ENCODE results near the gene YIPF1. TPM values are rescaled to one million over a fixed set of nuclear protein-coding genes. Genes with fewer than 3 reads are reported as not detected.
"Not testable (repeated sequence)": the region's sequence is repeated elsewhere in the genome, so short reads cannot be mapped to it uniquely, and the experiment has no call there.

YIPF1 gene
- total RNA-seq, 1 donor from 2014 or later: 18.3 TPM

DNA sequence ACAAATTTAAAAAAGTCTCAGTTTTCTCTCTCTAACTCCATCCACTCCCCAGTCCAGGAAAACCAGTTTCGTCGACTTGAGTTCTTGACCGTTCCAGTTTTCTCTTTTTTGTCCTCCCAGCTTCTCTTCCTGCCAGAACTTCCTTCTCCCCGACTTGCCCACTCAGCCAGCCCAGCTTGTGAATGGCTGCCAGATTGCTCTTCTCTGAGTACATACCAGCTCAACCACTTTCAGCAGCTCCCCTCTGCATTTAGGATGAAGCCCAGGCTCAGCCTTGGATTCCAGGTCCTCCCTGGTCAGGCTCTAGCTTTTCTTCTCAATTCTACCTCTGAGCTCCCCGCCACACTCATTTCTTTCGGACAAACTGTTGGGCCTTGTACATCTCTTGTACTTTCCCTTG is 5.8 kb upstream of the YIPF1 start:
- ATAC-seq (no peak), DNase-seq (ENCODE audit: low spot score) (no peak)

DNA sequence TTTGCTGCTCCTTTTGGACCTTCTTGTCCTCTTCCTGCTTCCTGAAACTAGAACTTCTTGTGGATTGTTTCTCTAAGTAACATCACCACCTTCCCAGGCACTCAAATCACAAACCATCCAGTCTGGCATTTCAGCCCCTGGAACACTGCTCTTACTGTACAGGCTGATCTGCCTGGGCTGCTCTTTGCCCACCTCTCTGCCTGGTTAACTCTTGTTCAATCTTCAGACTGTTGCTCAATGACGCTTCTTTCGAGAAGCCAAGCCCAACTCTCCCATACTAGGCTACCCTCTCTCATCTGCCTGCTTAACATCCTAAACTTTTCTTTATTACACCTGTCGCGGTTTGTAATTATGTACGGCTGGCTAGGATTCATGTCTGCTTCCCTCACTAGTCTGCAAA is 5.0 kb upstream of the YIPF1 start:
- ATAC-seq: peak; percentile 4
- DNase-seq (ENCODE audit: low spot score): no peak

DNA sequence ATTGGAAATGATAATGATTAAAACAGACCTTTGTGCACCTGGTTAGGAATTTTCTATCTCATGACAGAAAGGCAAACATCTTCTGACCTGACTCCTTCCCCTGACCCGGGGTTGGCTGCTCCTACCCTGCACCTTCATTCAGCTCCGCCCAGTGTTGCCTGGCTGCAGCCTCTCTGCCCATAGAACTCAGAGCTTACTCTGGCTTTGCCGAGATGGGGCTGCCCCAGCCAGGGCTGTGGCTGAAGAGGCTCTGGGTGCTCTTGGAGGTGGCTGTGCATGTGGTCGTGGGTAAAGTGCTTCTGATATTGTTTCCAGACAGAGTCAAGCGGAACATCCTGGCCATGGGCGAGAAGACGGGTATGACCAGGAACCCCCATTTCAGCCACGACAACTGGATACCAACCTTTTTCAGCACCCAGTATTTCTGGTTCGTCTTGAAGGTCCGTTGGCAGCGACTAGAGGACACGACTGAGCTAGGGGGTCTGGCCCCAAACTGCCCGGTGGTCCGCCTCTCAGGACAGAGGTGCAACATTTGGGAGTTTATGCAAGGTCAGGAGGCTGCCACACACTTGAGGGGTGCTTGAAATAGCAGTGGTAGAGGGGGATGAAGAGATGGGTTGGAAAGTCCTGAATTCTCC is 4.5 kb upstream of the YIPF1 start, which contains the start of gene DIO1:
Gene DIO1, plus strand, starts transcription at position 189 of the 638 bp plus-strand sequence. Its CDS starts 24 bp downstream, at position 213.
- DNase-seq (ENCODE audit: low spot score) (peak; percentile 88), ATAC-seq (peak; percentile 76)

- ATAC-seq (no peak), DNase-seq (ENCODE audit: low spot score) (no peak)
These were observed 3.3 kb upstream of the YIPF1 start for GRCh38 chr1:53892911-53893310.

GRCh38 chr1:53891678-53892077 is 2.1 kb upstream of the YIPF1 start:
- no peak for DNase-seq (ENCODE audit: low spot score)
- no peak for ATAC-seq

- ATAC-seq (no peak), DNase-seq (ENCODE audit: low spot score) (no peak)
These were observed 1.4 kb upstream of the YIPF1 start for GRCh38 chr1:53891018-53891417.

DNA sequence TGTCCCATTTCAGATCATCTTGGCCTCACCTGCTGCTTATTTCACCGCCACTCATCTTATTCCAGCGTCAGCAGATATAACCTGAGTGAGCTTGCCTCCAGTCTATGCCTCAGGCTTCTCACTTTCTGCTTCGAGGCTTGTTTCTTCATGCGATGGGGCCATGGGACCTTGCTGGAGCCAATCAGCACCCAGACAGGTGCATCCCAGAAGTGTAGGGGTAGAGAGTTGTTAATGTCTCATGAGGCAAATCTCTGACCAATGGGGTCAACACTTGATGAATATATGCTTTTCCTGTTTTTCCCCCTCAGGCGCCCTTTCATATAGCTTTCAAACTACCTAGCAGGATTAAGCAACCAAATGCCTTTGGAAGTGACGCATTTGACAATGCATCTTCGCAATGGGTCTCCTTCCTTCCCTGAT is 935 bp upstream of the YIPF1 start:
- DNase-seq (ENCODE audit: low spot score) (no peak), ATAC-seq (no peak)

GRCh38 chr1:53888681-53889080 is 916 bp downstream of the YIPF1 start:
- DNase-seq (ENCODE audit: low spot score): no peak

GRCh38 chr1:53883600-53883999 is 6.0 kb downstream of the YIPF1 start:
- peak; percentile 57 for ATAC-seq
- DNase-seq (ENCODE audit: low spot score): not testable (repeated sequence)

More at GRCh38 chr1:53888681-53889080, 916 bp downstream of the YIPF1 start:
- ATAC-seq: no peak

DNA sequence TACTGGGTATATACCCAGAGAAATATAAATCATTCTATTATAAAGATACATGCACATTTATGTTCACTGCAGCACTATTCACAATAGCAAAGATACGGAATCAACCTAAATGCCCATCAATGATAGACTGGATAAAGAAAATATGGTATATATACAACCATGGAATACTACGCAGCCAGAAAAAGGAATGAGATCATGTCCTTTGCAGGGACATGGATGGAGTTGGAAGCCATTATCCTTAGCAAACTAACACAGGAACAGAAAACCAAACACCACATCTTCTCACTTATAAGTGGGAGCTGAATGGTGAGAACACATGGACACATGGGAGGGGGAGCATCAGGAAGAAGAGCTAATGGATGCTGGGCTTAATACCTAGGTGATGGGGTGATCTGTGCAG is 7.7 kb downstream of the YIPF1 start:
- not testable (repeated sequence) for DNase-seq (ENCODE audit: low spot score); ATAC-seq

- peak; percentile 83 for ATAC-seq
- DNase-seq (ENCODE audit: low spot score): no peak
These were observed 11.0 kb downstream of the YIPF1 start for GRCh38 chr1:53878492-53879105.

DNA sequence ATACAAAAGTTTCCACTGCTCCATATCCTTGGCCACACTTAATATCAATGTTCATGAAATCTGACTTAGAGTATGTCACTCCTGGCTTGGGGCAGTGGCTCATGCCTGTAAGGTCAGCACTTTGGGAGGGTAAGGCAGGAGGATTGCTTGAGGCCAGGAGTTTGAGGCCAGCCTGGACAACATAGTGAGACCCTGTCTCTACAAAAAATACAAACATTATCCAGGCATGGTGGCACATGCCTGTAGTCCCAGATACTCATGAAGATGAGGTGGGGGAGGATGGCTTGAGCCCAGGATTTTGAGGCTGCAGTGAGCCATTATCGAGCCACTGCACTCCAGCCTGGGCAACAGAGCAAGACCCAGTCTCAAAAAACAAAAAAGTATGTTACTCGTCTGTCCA is 14.4 kb downstream of the YIPF1 start:
- ATAC-seq; DNase-seq (ENCODE audit: low spot score): not testable (repeated sequence)

DNA sequence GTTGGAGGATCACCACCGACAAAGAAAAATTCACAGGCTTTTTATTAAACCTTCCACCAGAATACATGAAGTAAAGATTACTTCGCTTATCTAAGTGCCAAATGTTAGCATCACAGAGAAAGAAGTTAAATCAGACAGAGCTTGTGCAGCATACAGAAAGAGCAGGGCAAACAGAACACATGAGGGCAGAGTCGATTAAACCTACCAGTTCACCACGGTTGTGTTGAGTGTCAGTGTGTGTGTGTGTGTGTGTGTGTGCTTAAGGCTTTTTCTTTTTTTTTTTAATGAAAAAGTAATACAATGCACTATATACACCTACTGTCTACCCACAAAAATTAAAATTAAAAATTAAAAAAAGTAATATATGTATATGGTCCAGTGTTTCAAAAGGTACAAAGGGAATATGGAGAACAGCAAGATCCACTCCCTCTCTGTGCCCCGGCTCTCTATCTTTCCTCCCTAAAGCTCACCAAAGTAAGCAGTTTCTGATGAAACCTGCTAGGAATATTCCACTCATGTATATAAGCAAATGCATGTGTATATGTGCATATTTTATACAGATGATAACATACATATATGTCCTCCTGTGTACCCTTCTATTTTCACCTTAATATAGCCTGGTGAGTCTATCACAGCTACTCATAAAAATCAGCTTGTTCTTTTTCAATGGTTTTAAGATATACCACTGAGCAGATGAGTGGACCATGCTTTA is 17.7 kb downstream of the YIPF1 start:
- DNase-seq (ENCODE audit: low spot score): no peak
- no peak for ATAC-seq

DNA sequence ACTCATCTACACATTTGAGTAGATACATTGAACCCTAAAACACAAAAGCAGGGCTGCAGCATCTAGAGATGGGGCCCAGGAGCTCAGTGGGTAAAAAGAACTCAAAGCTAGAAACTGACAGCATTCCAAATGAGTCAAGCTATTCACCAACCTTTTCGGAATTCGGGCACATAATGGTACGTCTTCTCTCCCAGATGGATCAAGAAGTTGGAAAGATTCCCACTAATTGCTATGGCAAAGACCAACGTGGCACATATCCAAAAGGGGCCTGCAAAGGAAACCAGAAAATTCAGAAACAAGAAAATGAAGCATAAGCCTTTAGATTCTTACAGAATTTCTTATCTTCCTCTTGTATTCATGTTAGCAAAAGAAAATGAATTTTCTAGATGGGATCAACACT is 18.4 kb downstream of the YIPF1 start:
- no peak for ATAC-seq
- DNase-seq (ENCODE audit: low spot score): no peak

- DNase-seq (ENCODE audit: low spot score) (no peak), ATAC-seq (no peak)
These were observed 20.0 kb downstream of the YIPF1 start for GRCh38 chr1:53869454-53870117.

GRCh38 chr1:53868565-53868964 is 21.0 kb downstream of the YIPF1 start:
- DNase-seq (ENCODE audit: low spot score): no peak
- ATAC-seq: no peak

DNA sequence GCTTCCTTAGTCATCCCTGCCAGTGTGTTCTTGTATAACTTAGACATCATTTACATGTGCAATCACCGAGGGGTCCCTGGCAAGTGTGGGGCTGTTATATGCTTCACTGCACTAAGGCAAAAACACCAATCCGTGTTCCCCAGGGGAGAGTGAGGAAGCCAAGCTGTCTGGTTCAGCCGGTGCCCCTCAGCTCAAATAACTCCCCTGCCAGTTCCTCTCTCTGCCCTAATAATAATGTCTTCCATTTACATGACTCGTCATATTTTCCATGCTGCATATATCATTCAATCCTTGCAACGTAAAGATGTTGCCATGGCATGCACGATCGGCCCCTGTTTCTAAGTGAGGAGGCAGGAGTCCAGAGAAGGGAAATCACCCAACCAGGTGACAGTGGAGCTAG is 27.1 kb downstream of the YIPF1 start:
- DNase-seq (ENCODE audit: low spot score) (no peak), ATAC-seq (no peak)

DNA sequence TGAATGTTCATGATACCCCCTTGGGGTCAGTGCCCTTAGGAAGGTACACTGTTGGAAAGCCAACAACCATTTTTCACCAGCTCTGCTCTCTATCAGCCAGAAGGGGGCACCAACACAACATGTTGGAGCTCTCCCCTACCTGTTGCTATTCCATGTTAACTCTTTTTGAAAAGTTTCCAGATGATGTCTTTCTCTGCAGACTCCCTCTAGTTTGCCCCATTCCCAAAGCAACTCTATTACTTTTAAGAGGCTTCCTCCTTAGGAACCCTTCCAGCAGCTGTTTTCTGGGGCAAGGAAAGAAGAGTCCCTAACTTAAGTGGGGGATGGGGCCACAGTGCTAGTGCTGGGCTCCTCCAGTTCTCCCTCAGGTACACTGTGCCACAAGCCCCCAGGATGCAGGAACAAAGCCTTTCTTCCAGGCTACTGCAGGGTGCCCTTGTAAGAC is 28.6 kb downstream of the YIPF1 start:
- ATAC-seq (peak; percentile 97), DNase-seq (ENCODE audit: low spot score) (peak; percentile 48)

GRCh38 chr1:53851571-53852285 is 37.9 kb downstream of the YIPF1 start:
- ATAC-seq (no peak), DNase-seq (ENCODE audit: low spot score) (no peak)

DNA sequence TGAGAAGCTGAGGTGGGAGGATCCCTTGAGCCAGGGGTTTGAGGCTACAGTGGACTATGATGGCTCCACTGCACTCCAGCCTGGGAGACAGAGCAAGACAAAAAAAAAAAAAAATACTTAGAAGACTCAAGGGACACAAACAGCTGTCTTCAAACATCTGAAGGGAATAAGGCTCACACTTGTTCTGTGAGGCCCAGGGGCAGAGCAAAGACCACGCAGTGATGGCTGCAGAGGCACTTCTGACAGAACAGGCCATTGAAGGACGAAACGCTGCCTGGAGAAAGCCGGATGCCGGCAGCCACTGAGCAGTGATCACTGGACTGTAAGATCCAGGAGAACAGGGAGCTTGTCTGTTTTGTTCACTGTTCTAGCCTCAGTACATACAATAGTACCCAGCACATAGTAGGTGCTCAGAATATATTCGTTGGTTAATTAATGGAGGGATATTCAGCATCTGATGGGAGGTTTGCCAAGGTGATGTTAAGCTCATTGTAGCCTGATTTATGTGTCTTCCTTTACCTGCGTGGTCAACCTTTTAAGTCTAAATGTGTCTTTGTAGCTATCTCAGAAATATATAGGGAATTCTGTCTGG is 39.4 kb downstream of the YIPF1 start:
- ATAC-seq (no peak), DNase-seq (ENCODE audit: low spot score) (no peak)
